ENCODE measurements around the gene SPATA7. TPM values are rescaled to one million over a fixed set of nuclear protein-coding genes. Genes with fewer than 3 reads are reported as not detected.

Gene SPATA7
- total RNA-seq, 1 donor from 2014 or later: 18.9 TPM

- Mint-ChIP-seq H3K27ac (ENCODE audit: unreplicated experiment) (no peak overlapping the region), H3K4me3 (no peak overlapping the region), H3K27me3 (ENCODE audit: low read depth) (no peaks in the 10 kb centered on the region), H3K36me3 (ENCODE audit: low read depth) (peaks cover 6% of the 10 kb centered on the region), H3K9me3 (no peaks in the 10 kb centered on the region), H3K4me1 (peaks cover 4% of the 10 kb centered on the region)
- DNase-seq (ENCODE audit: low read depth, low spot score): no peak
- TF ChIP-seq CTCF (conservative IDR thresholded peaks at IDR 0.05): no peak
Measured at GRCh38 chr14:88426271-88426670, 40.8 kb downstream of the SPATA7 start.

GRCh38 chr14:88430976-88431375 is 45.5 kb downstream of the SPATA7 start:
- DNase-seq (ENCODE audit: low read depth, low spot score): no peak
- peaks cover 17% of the 10 kb centered on the region for H3K36me3 Mint-ChIP-seq (ENCODE audit: low read depth)
- TF ChIP-seq CTCF (conservative IDR thresholded peaks at IDR 0.05): no peak
- no peak overlapping the region for H3K27ac Mint-ChIP-seq (ENCODE audit: unreplicated experiment)
- no peaks in the 10 kb centered on the region for H3K4me1 Mint-ChIP-seq
- no peak overlapping the region for H3K4me3 Mint-ChIP-seq
- H3K9me3 Mint-ChIP-seq: peaks cover 4% of the 10 kb centered on the region
- H3K27me3 Mint-ChIP-seq (ENCODE audit: low read depth): no peaks in the 10 kb centered on the region

GRCh38 chr14:88437658-88438057 is 52.2 kb downstream of the SPATA7 start:
- Mint-ChIP-seq H3K36me3 (ENCODE audit: low read depth) (peaks cover 39% of the 10 kb centered on the region), H3K4me1 (no peaks in the 10 kb centered on the region), H3K27ac (ENCODE audit: unreplicated experiment) (no peak overlapping the region), H3K9me3 (peaks cover 4% of the 10 kb centered on the region), H3K4me3 (no peak overlapping the region), H3K27me3 (ENCODE audit: low read depth) (no peaks in the 10 kb centered on the region)
- TF ChIP-seq CTCF (conservative IDR thresholded peaks at IDR 0.05): peak; percentile 34
- DNase-seq (ENCODE audit: low read depth, low spot score): no peak

GRCh38 chr14:88439088-88439487 is 53.6 kb downstream of the SPATA7 start:
- no peak for DNase-seq (ENCODE audit: low read depth, low spot score)
- Mint-ChIP-seq H3K27ac (ENCODE audit: unreplicated experiment) (no peak overlapping the region), H3K4me3 (no peak overlapping the region), H3K36me3 (ENCODE audit: low read depth) (peaks cover 43% of the 10 kb centered on the region), H3K4me1 (no peaks in the 10 kb centered on the region), H3K27me3 (ENCODE audit: low read depth) (no peaks in the 10 kb centered on the region), H3K9me3 (peaks cover 6% of the 10 kb centered on the region)
- TF ChIP-seq CTCF (conservative IDR thresholded peaks at IDR 0.05): no peak

GRCh38 chr14:88452231-88452630 is 66.8 kb downstream of the SPATA7 start:
- H3K27me3 Mint-ChIP-seq (ENCODE audit: low read depth): no peaks in the 10 kb centered on the region
- H3K9me3 Mint-ChIP-seq: peaks cover 8% of the 10 kb centered on the region
- no peak overlapping the region for H3K27ac Mint-ChIP-seq (ENCODE audit: unreplicated experiment)
- H3K4me3 Mint-ChIP-seq: no peak overlapping the region
- no peak for DNase-seq (ENCODE audit: low read depth, low spot score)
- peaks cover 61% of the 10 kb centered on the region for H3K36me3 Mint-ChIP-seq (ENCODE audit: low read depth)
- no peak for TF ChIP-seq CTCF (conservative IDR thresholded peaks at IDR 0.05)
- H3K4me1 Mint-ChIP-seq: no peaks in the 10 kb centered on the region

- no peak overlapping the region for H3K27ac Mint-ChIP-seq (ENCODE audit: unreplicated experiment)
- peaks cover 18% of the 10 kb centered on the region for H3K9me3 Mint-ChIP-seq
- no peak overlapping the region for H3K4me3 Mint-ChIP-seq
- TF ChIP-seq CTCF (conservative IDR thresholded peaks at IDR 0.05): no peak
- H3K27me3 Mint-ChIP-seq (ENCODE audit: low read depth): no peaks in the 10 kb centered on the region
- no peaks in the 10 kb centered on the region for H3K4me1 Mint-ChIP-seq
- peaks cover 69% of the 10 kb centered on the region for H3K36me3 Mint-ChIP-seq (ENCODE audit: low read depth)
- DNase-seq (ENCODE audit: low read depth, low spot score): no peak
Measured at GRCh38 chr14:88454886-88455285, 69.4 kb downstream of the SPATA7 start.

All from neural crest cell (in vitro differentiated cells).